T-helper 2 cell treated with Interferon-gamma antibody and Interleukin-4, amounts not matched to agents 5 μg/mL and 100 μg/mL, for 36 hours (primary cell): ENCODE data around the gene CDC26.
A peak's percentile ranks its signal among the peaks of the same experiment; 100 is the strongest.
"Not testable (repeated sequence)": the region's sequence is repeated elsewhere in the genome, so short reads cannot be mapped to it uniquely, and the experiment has no call there.

ENCODE experiments used
- DNase-seq: peaks from one replicate; pipeline ENCODE4 v3.0.0; 2021; ENCODE audit warnings: low spot score
- H3K27ac Mint-ChIP-seq: one replicate; pipeline ENCODE4 v1.8.0; 2021; ENCODE audit warnings: mild to moderate bottlenecking, mixed read lengths
- H3K27me3 Mint-ChIP-seq: one replicate; pipeline ENCODE4 v1.8.0; 2021; ENCODE audit warnings: low read depth, mixed read lengths
- H3K36me3 Mint-ChIP-seq: one replicate; pipeline ENCODE4 v1.8.0; 2021; ENCODE audit warnings: low read depth, mixed read lengths
- H3K4me1 Mint-ChIP-seq: one replicate; pipeline ENCODE4 v1.8.0; 2021; ENCODE audit warnings: low read depth, mixed read lengths
- H3K4me3 Mint-ChIP-seq: one replicate; pipeline ENCODE4 v1.8.0; 2022; ENCODE audit warnings: mild to moderate bottlenecking, moderate library complexity, mixed read lengths
- H3K9me3 Mint-ChIP-seq: one replicate; pipeline ENCODE4 v1.8.0; 2021; ENCODE audit warnings: mixed read lengths

CDC26 gene

GRCh38 chr9:113238859-113239232 is 36.5 kb downstream of the CDC26 start:
- Mint-ChIP-seq H3K4me1 (peaks cover 12% of the 10 kb centered on the region), H3K27me3 (no peaks in the 10 kb centered on the region), H3K4me3 (no peak overlapping the region), H3K36me3 (no peaks in the 10 kb centered on the region), H3K27ac (no peak overlapping the region), H3K9me3 (no peaks in the 10 kb centered on the region)
- DNase-seq: no peak

- no peaks in the 10 kb centered on the region for H3K9me3 Mint-ChIP-seq
Measured at GRCh38 chr9:113238202-113238858, 37.0 kb downstream of the CDC26 start.

GRCh38 chr9:113237026-113237425 is 38.3 kb downstream of the CDC26 start:
- no peaks in the 10 kb centered on the region for H3K27me3 Mint-ChIP-seq
- no peak overlapping the region for H3K4me3 Mint-ChIP-seq
- DNase-seq: no peak
- no peak overlapping the region for H3K27ac Mint-ChIP-seq
- peaks cover 24% of the 10 kb centered on the region for H3K4me1 Mint-ChIP-seq
- no peaks in the 10 kb centered on the region for H3K9me3 Mint-ChIP-seq
- peaks cover 1% of the 10 kb centered on the region for H3K36me3 Mint-ChIP-seq

More at GRCh38 chr9:113238202-113238858, 37.0 kb downstream of the CDC26 start:
- no peak overlapping the region for H3K4me3 Mint-ChIP-seq
- no peaks in the 10 kb centered on the region for H3K36me3 Mint-ChIP-seq
- peaks cover 13% of the 10 kb centered on the region for H3K4me1 Mint-ChIP-seq
- H3K27me3 Mint-ChIP-seq: no peaks in the 10 kb centered on the region
- H3K27ac Mint-ChIP-seq: no peak overlapping the region
- DNase-seq: no peak

GRCh38 chr9:113235701-113236255 is 39.6 kb downstream of the CDC26 start:
- H3K4me3 Mint-ChIP-seq, DNase-seq, H3K36me3 Mint-ChIP-seq, H3K27ac Mint-ChIP-seq, H3K9me3 Mint-ChIP-seq, H3K27me3 Mint-ChIP-seq: not testable (repeated sequence)
- H3K4me1 Mint-ChIP-seq: peaks cover 24% of the 10 kb centered on the region

GRCh38 chr9:113231701-113232100 is 43.7 kb downstream of the CDC26 start:
- H3K9me3 Mint-ChIP-seq: no peaks in the 10 kb centered on the region
- H3K36me3 Mint-ChIP-seq: peaks cover 1% of the 10 kb centered on the region
- no peak overlapping the region for H3K27ac Mint-ChIP-seq
- DNase-seq: no peak
- no peak overlapping the region for H3K4me3 Mint-ChIP-seq
- peaks cover 22% of the 10 kb centered on the region for H3K4me1 Mint-ChIP-seq
- H3K27me3 Mint-ChIP-seq: no peaks in the 10 kb centered on the region

- no peaks in the 10 kb centered on the region for H3K27me3 Mint-ChIP-seq
- H3K4me3 Mint-ChIP-seq: no peak overlapping the region
- H3K9me3 Mint-ChIP-seq: no peaks in the 10 kb centered on the region
- no peak for DNase-seq
- H3K4me1 Mint-ChIP-seq: peaks cover 21% of the 10 kb centered on the region
- H3K36me3 Mint-ChIP-seq: peaks cover 1% of the 10 kb centered on the region
- no peak overlapping the region for H3K27ac Mint-ChIP-seq
Measured at GRCh38 chr9:113228130-113228665, 47.2 kb downstream of the CDC26 start.

GRCh38 chr9:113227436-113227835 is 47.9 kb downstream of the CDC26 start:
- Mint-ChIP-seq H3K4me3 (no peak overlapping the region), H3K27me3 (no peaks in the 10 kb centered on the region), H3K36me3 (peaks cover 1% of the 10 kb centered on the region), H3K4me1 (peaks cover 22% of the 10 kb centered on the region), H3K9me3 (no peaks in the 10 kb centered on the region), H3K27ac (no peak overlapping the region)
- no peak for DNase-seq

GRCh38 chr9:113223963-113224362 is 51.4 kb downstream of the CDC26 start:
- DNase-seq: no peak
- Mint-ChIP-seq H3K4me3 (no peak overlapping the region), H3K27ac (no peak overlapping the region), H3K27me3 (no peaks in the 10 kb centered on the region), H3K9me3 (no peaks in the 10 kb centered on the region), H3K36me3 (peaks cover 2% of the 10 kb centered on the region), H3K4me1 (peaks cover 39% of the 10 kb centered on the region)

GRCh38 chr9:113222482-113222841 is 52.9 kb downstream of the CDC26 start:
- Mint-ChIP-seq H3K4me3 (peak overlapping the region; percentile 98), H3K36me3 (peaks cover 7% of the 10 kb centered on the region), H3K9me3 (no peaks in the 10 kb centered on the region), H3K4me1 (peaks cover 40% of the 10 kb centered on the region), H3K27me3 (no peaks in the 10 kb centered on the region), H3K27ac (peak overlapping the region; percentile 82)
- DNase-seq: no peak

- Mint-ChIP-seq H3K9me3 (no peaks in the 10 kb centered on the region), H3K4me1 (peaks cover 40% of the 10 kb centered on the region), H3K36me3 (peaks cover 7% of the 10 kb centered on the region), H3K27ac (peak overlapping the region; percentile 82), H3K27me3 (no peaks in the 10 kb centered on the region), H3K4me3 (peak overlapping the region; percentile 98)
- DNase-seq: peak; percentile 5
Measured at GRCh38 chr9:113221800-113222481, 53.4 kb downstream of the CDC26 start.

- Mint-ChIP-seq H3K4me1 (peaks cover 40% of the 10 kb centered on the region), H3K27me3 (no peaks in the 10 kb centered on the region), H3K36me3 (peaks cover 10% of the 10 kb centered on the region), H3K9me3 (no peaks in the 10 kb centered on the region), H3K27ac (peak within 1 kb of the TSS; percentile 82), H3K4me3 (peak within 1 kb of the TSS; percentile 98)
- DNase-seq: peak; percentile 97
Measured at GRCh38 chr9:113221003-113221799, 54.2 kb downstream of the CDC26 start, which contains the start of the genes FKBP15 and SLC31A1. Gene FKBP15, minus strand, starts transcription at chr9:113221277. Its CDS starts 34 bp downstream, at chr9:113221243. Gene SLC31A1, plus strand, starts transcription at chr9:113221544. Its CDS starts 34,605 bp downstream, at chr9:113256149.

- Mint-ChIP-seq H3K36me3 (peaks cover 10% of the 10 kb centered on the region), H3K4me3 (peak overlapping the region; percentile 98), H3K4me1 (peaks cover 40% of the 10 kb centered on the region), H3K9me3 (no peaks in the 10 kb centered on the region), H3K27ac (peak overlapping the region; percentile 82), H3K27me3 (no peaks in the 10 kb centered on the region)
- DNase-seq: no peak
Measured at GRCh38 chr9:113220467-113221002, 54.8 kb downstream of the CDC26 start.

- Mint-ChIP-seq H3K27ac (peak overlapping the region; percentile 82), H3K4me1 (peaks cover 43% of the 10 kb centered on the region), H3K4me3 (peak overlapping the region; percentile 98), H3K27me3 (no peaks in the 10 kb centered on the region), H3K36me3 (peaks cover 13% of the 10 kb centered on the region), H3K9me3 (no peaks in the 10 kb centered on the region)
- DNase-seq: peak; percentile 55
Measured at GRCh38 chr9:113219969-113220368, 55.4 kb downstream of the CDC26 start.
